Measurements from ENCODE around the gene DHX29. TPM values are rescaled to one million over a fixed set of nuclear protein-coding genes. Genes with fewer than 3 reads are reported as not detected.
"Not testable (repeated sequence)": the region's sequence is repeated elsewhere in the genome, so short reads cannot be mapped to it uniquely, and the experiment has no call there.

DHX29 gene
- total and polyA plus RNA-seq, 2 experiments from 2014 or later, result 17.2 to 40.4 TPM

GRCh38 chr5:55324815-55325418 lies 17.4 kb upstream of the DHX29 start:
- DNase-seq (ENCODE audit: low read depth in 1 of 2, low spot score in 1 of 2), result peak in 1 of 2 donors; percentile 75
- no peaks in the 10 kb centered on the region for H3K9me3 ChIP-seq (ENCODE audit: low read depth)
- H3K4me3 ChIP-seq, result no peak overlapping the region
- H3K4me1 ChIP-seq (ENCODE audit: low read depth), result no peaks in the 10 kb centered on the region
- peaks cover 9% of the 10 kb centered on the region for H3K36me3 ChIP-seq
- no peaks in the 10 kb centered on the region for H3K27me3 ChIP-seq
- TF ChIP-seq CTCF (IDR thresholded peaks at IDR 0.05; ENCODE audit: low read depth, low read length), result peak; percentile 67
- H3K27ac ChIP-seq, result no peak overlapping the region

GRCh38 chr5:55324006-55324405 lies 16.5 kb upstream of the DHX29 start:
- Histone ChIP-seq H3K4me3 (no peak overlapping the region), H3K9me3 (ENCODE audit: low read depth) (no peaks in the 10 kb centered on the region)
- no peak for TF ChIP-seq CTCF (IDR thresholded peaks at IDR 0.05; ENCODE audit: low read depth, low read length)

GRCh38 chr5:55320571-55320970 lies 13.1 kb upstream of the DHX29 start:
- DNase-seq (ENCODE audit: low read depth in 1 of 2, low spot score in 1 of 2), result peak in 1 of 2 donors; percentile 27
- Histone ChIP-seq H3K4me3 (no peak overlapping the region), H3K27me3 (no peaks in the 10 kb centered on the region), H3K27ac (no peak overlapping the region), H3K4me1 (ENCODE audit: low read depth) (no peaks in the 10 kb centered on the region), H3K36me3 (peaks cover under 1% of the 10 kb centered on the region), H3K9me3 (ENCODE audit: low read depth) (no peaks in the 10 kb centered on the region)
- no peak for TF ChIP-seq CTCF (IDR thresholded peaks at IDR 0.05; ENCODE audit: low read depth, low read length)

More at GRCh38 chr5:55324006-55324405, 16.5 kb upstream of the DHX29 start:
- Histone ChIP-seq H3K27me3 (no peaks in the 10 kb centered on the region), H3K4me1 (ENCODE audit: low read depth) (no peaks in the 10 kb centered on the region), H3K27ac (no peak overlapping the region), H3K36me3 (peaks cover 9% of the 10 kb centered on the region)
- no peak for DNase-seq (ENCODE audit: low read depth in 1 of 2, low spot score in 1 of 2)

GRCh38 chr5:55319491-55319890 lies 12.0 kb upstream of the DHX29 start:
- DNase-seq (ENCODE audit: low read depth in 1 of 2, low spot score in 1 of 2), result no peak
- Histone ChIP-seq H3K4me1 (ENCODE audit: low read depth) (no peaks in the 10 kb centered on the region), H3K27me3 (no peaks in the 10 kb centered on the region), H3K9me3 (ENCODE audit: low read depth) (no peaks in the 10 kb centered on the region), H3K27ac (no peak overlapping the region), H3K4me3 (no peak overlapping the region), H3K36me3 (no peaks in the 10 kb centered on the region)
- TF ChIP-seq CTCF (IDR thresholded peaks at IDR 0.05; ENCODE audit: low read depth, low read length), result no peak

- H3K27ac ChIP-seq; H3K4me1 ChIP-seq (ENCODE audit: low read depth); H3K4me3 ChIP-seq; H3K36me3 ChIP-seq; H3K27me3 ChIP-seq; H3K9me3 ChIP-seq (ENCODE audit: low read depth); DNase-seq (ENCODE audit: low read depth in 1 of 2, low spot score in 1 of 2): not testable (repeated sequence)
Observed at GRCh38 chr5:55318237-55318636, 10.7 kb upstream of the DHX29 start.

GRCh38 chr5:55316837-55317236 lies 9.3 kb upstream of the DHX29 start:
- Histone ChIP-seq H3K9me3 (ENCODE audit: low read depth) (no peaks in the 10 kb centered on the region), H3K27me3 (no peaks in the 10 kb centered on the region), H3K27ac (no peak overlapping the region), H3K36me3 (no peaks in the 10 kb centered on the region), H3K4me1 (ENCODE audit: low read depth) (no peaks in the 10 kb centered on the region), H3K4me3 (no peak overlapping the region)
- no peak for TF ChIP-seq CTCF (IDR thresholded peaks at IDR 0.05; ENCODE audit: low read depth, low read length)
- peak in 1 of 2 donors; percentile 17 for DNase-seq (ENCODE audit: low read depth in 1 of 2, low spot score in 1 of 2)
